ENCODE measurements around the gene SLC30A3.
A peak's percentile ranks its signal among the peaks of the same experiment; 100 is the strongest.

Gene SLC30A3

DNA sequence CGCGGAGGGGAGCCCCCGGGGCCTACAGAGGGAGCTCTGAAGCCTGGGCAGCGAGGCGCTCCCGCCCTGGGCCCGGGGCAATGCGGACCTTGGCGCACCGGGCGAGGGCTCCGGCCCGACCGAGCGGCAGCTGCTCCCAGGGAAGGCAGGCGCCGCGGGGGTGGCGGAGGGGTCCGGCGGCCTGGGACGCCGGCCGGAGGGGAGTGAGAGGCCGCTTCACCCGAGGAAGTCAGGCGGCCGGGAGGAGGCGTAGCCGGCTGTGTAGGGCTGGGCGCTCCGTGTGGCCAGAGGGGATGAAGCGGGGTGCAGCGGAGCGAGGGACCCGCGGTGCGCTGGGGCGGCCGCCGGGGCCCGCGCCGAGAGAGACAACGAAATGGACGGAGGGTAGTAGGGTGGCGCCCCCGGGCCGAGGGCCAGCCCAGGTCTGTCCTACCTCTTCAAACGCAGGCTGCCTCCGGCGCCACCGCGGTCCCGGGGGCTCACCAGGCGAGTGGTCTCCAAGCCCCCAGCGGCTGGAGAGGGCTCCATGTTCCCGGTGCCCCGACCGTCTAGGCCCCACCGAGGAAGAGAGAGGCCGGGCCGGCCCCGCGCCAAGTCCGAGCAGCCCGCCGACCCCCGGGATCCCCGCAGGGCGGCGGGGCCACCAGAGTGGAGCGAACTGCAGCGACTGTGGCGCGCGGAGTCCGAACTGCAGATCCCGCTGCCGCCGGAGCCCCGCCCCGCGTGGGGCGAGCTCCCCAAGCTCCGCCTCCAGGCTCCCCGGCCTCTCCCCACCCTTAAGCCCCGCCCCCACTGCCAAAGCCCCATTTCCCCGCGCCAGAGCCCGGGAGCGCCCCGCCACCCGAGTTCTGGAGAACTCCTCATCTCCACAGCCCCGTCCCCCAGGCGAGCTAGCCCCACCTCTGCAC is at the start of gene SLC30A3:
Gene SLC30A3, minus strand, starts transcription at position 669 of the 908 bp plus-strand sequence. Its CDS starts 141 bp downstream, at position 528.
- H3K36me3 ChIP-seq (ENCODE audit: control insufficient read depth, insufficient read depth, low read length) = no peaks in the 10 kb centered on the region
- peak within 1 kb of the TSS; percentile 77 for H3K4me2 ChIP-seq (ENCODE audit: low read length)
- TF ChIP-seq CTCF (IDR thresholded peaks at IDR 0.05) = no peak
- H3K27me3 ChIP-seq (ENCODE audit: control insufficient read depth, insufficient read depth, low read length) = no peaks in the 10 kb centered on the region
- no peaks in the 10 kb centered on the region for H3K79me2 ChIP-seq
- H3K9me3 ChIP-seq (ENCODE audit: control insufficient read depth, low read length) = no peaks in the 10 kb centered on the region
- no peak within 1 kb of the TSS for H3K9ac ChIP-seq
- peaks cover 5% of the 10 kb centered on the region for H3K4me1 ChIP-seq
- peak within 1 kb of the TSS; percentile 77 for H2AFZ ChIP-seq
- H3K27ac ChIP-seq = no peak within 1 kb of the TSS
- peak within 1 kb of the TSS; percentile 48 for H3K4me3 ChIP-seq (ENCODE audit: low read depth, low read length)

- peaks cover 5% of the 10 kb centered on the region for H3K27me3 ChIP-seq (ENCODE audit: control insufficient read depth, insufficient read depth, low read length)
- peaks cover 3% of the 10 kb centered on the region for H3K4me1 ChIP-seq
- no peak overlapping the region for H3K9ac ChIP-seq
- H3K79me2 ChIP-seq = peaks cover 3% of the 10 kb centered on the region
- no peak overlapping the region for H3K4me2 ChIP-seq (ENCODE audit: low read length)
- H3K9me3 ChIP-seq (ENCODE audit: control insufficient read depth, low read length) = no peaks in the 10 kb centered on the region
- no peak overlapping the region for H3K4me3 ChIP-seq (ENCODE audit: low read depth, low read length)
- no peaks in the 10 kb centered on the region for H3K36me3 ChIP-seq (ENCODE audit: control insufficient read depth, insufficient read depth, low read length)
- TF ChIP-seq CTCF (IDR thresholded peaks at IDR 0.05) = no peak
- H2AFZ ChIP-seq = no peak overlapping the region
- no peak overlapping the region for H3K27ac ChIP-seq
These were observed 49.3 kb upstream of the SLC30A3 start for GRCh38 chr2:27312152-27312551.

GRCh38 chr2:27309651-27310050 is 46.8 kb upstream of the SLC30A3 start:
- H3K27me3 ChIP-seq (ENCODE audit: control insufficient read depth, insufficient read depth, low read length) = peaks cover 10% of the 10 kb centered on the region
- no peaks in the 10 kb centered on the region for H3K9me3 ChIP-seq (ENCODE audit: control insufficient read depth, low read length)
- no peak overlapping the region for H3K27ac ChIP-seq

GRCh38 chr2:27308359-27308881 is 45.6 kb upstream of the SLC30A3 start, which contains the start of gene UCN:
Gene UCN (minus strand): TSS chr2:27308445. CDS start chr2:27307895, 550 bp downstream.
- Histone ChIP-seq H3K9ac (no peak within 1 kb of the TSS), H3K27me3 (ENCODE audit: control insufficient read depth, insufficient read depth, low read length) (peaks cover 10% of the 10 kb centered on the region), H3K79me2 (no peaks in the 10 kb centered on the region), H3K27ac (no peak within 1 kb of the TSS), H3K4me1 (peaks cover 6% of the 10 kb centered on the region), H2AFZ (no peak within 1 kb of the TSS), H3K36me3 (ENCODE audit: control insufficient read depth, insufficient read depth, low read length) (no peaks in the 10 kb centered on the region), H3K4me2 (ENCODE audit: low read length) (no peak within 1 kb of the TSS), H3K4me3 (ENCODE audit: low read depth, low read length) (no peak within 1 kb of the TSS), H3K9me3 (ENCODE audit: control insufficient read depth, low read length) (no peaks in the 10 kb centered on the region)
- no peak for TF ChIP-seq CTCF (IDR thresholded peaks at IDR 0.05)

More at GRCh38 chr2:27309651-27310050, 46.8 kb upstream of the SLC30A3 start:
- H3K4me3 ChIP-seq (ENCODE audit: low read depth, low read length) = no peak overlapping the region
- H3K79me2 ChIP-seq = no peaks in the 10 kb centered on the region
- no peak overlapping the region for H3K4me2 ChIP-seq (ENCODE audit: low read length)
- peaks cover 6% of the 10 kb centered on the region for H3K4me1 ChIP-seq
- H3K36me3 ChIP-seq (ENCODE audit: control insufficient read depth, insufficient read depth, low read length) = no peaks in the 10 kb centered on the region
- no peak overlapping the region for H2AFZ ChIP-seq
- H3K9ac ChIP-seq = no peak overlapping the region
- TF ChIP-seq CTCF (IDR thresholded peaks at IDR 0.05) = no peak

Measured in parathyroid adenoma (tissue), 2 donors.